Endodermal cell (in vitro differentiated cells): ENCODE data around the gene ANKAR. TPM values are rescaled to one million over a fixed set of nuclear protein-coding genes. Genes with fewer than 3 reads are reported as not detected.
A peak's percentile ranks its signal among the peaks of the same experiment; 100 is the strongest.

Source experiments
- DNase-seq: peaks from one replicate; pipeline ENCODE4 v3.0.0-alpha.2; 2017
- H3K27ac ChIP-seq: 2 replicates; pipeline ENCODE4 v1.5.1; 2013; ENCODE audit warnings: mild to moderate bottlenecking, low read depth, low read length, moderate library complexity
- H3K27me3 ChIP-seq: 2 replicates; pipeline ENCODE4 v1.6.1; 2013; ENCODE audit warnings: mild to moderate bottlenecking, low read length, moderate library complexity; ENCODE audit not compliant: insufficient read depth, control insufficient read depth, poor library complexity, severe bottlenecking
- H3K36me3 ChIP-seq: 2 replicates; pipeline ENCODE4 v1.7.0; 2013; ENCODE audit warnings: mild to moderate bottlenecking, low read length, moderate library complexity; ENCODE audit not compliant: control insufficient read depth, insufficient read depth
- H3K4me1 ChIP-seq: one replicate; pipeline ENCODE4 v1.7.0; 2013; ENCODE audit warnings: low read length; ENCODE audit not compliant: control insufficient read depth, insufficient read depth
- H3K4me3 ChIP-seq: 2 replicates; pipeline ENCODE4 v1.5.1; 2013; ENCODE audit warnings: mild to moderate bottlenecking, low read length, moderate library complexity
- H3K9ac ChIP-seq: 2 replicates; pipeline ENCODE4 v1.6.1; 2013; ENCODE audit warnings: mild to moderate bottlenecking, low read length, moderate library complexity; ENCODE audit not compliant: poor library complexity, severe bottlenecking; ENCODE audit errors: extremely low read depth
- H3K9me3 ChIP-seq: 2 replicates; pipeline ENCODE4 v1.6.1; 2013; ENCODE audit warnings: mild to moderate bottlenecking, low read length, moderate library complexity; ENCODE audit not compliant: control insufficient read depth
- H3K27ac Mint-ChIP-seq: 2 replicates; pipeline ENCODE4 v1.8.0; 2020; ENCODE audit warnings: mixed read lengths
- H3K27me3 Mint-ChIP-seq: 2 replicates; pipeline ENCODE4 v1.8.0; 2021; ENCODE audit warnings: mild to moderate bottlenecking, mixed read lengths; ENCODE audit not compliant: insufficient read depth
- H3K36me3 Mint-ChIP-seq: 2 replicates; pipeline ENCODE4 v1.8.0; 2020; ENCODE audit warnings: low read depth, mixed read lengths
- H3K4me1 Mint-ChIP-seq: 2 replicates; pipeline ENCODE4 v1.8.0; 2020; ENCODE audit warnings: mixed read lengths
- H3K4me3 Mint-ChIP-seq: 2 replicates; pipeline ENCODE4 v1.8.0; 2020; ENCODE audit warnings: mild to moderate bottlenecking, moderate library complexity, mixed read lengths
- H3K9me3 Mint-ChIP-seq: 2 replicates; pipeline ENCODE4 v1.8.0; 2020; ENCODE audit warnings: mild to moderate bottlenecking, mixed read lengths
- CTCF ChIP-seq: fragments of 200-600 bp; sonication (generic); conservative IDR thresholded peaks from 2 replicates; pipeline ENCODE4 v1.5.0; 2021; ENCODE audit warnings: antibody characterized with exemption, mild to moderate bottlenecking
- WGBS, 2 experiments: methylation state at CpG; one replicate each; pipeline versions ENCODE4 v1.1.5 to v1.1.7; 2013; ENCODE audit warnings: missing lambda C conversion rate in 2 of 2, mixed read lengths in 1 of 2; ENCODE audit not compliant: insufficient coverage in 1 of 2, insufficient read length in 1 of 2; 5-methylcytosine and 5-hydroxymethylcytosine counted together
- total RNA-seq, 2 donors: library from RNA; stranded (reverse); fragmentation: NEBNext Ultra II Directional in 1 of 2; extraction: Animal tissue kit (Norgen Biotek cat#: 25700) in 1 of 2; gene quantifications; 2 replicates in 1 of 2; 3 replicates in 1 of 2; pipeline ENCODE4 v1.2.1, GENCODE V29; 2021

The ANKAR gene
- total RNA-seq, 2 donors from 2014 or later = 4.3 to 7.4 TPM

DNA sequence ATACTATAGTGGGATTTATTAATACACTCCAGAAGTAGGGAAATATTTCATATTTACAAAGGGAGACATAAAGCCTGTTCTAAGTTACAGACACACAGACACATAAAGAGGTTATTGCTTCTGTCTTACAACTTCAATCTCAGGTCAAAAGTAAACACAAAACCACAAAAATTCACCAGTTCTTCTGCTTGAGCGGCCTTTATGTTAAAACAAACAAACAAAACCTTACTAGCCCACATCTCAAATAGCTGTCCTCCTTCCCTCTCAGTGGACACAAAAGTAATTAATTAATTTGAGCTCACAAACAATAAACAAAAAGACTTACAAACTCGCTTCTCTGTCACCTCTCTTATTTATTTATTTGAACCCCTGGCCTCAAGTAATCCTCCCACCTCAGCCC lies 14.7 kb upstream of the ANKAR start:
- H3K27ac Mint-ChIP-seq = no peak overlapping the region
- no peaks in the 10 kb centered on the region for H3K9me3 ChIP-seq
- no peaks in the 10 kb centered on the region for H3K27me3 ChIP-seq
- no peaks in the 10 kb centered on the region for H3K27me3 Mint-ChIP-seq
- H3K4me3 ChIP-seq = no peak overlapping the region
- peaks cover 5% of the 10 kb centered on the region for H3K36me3 Mint-ChIP-seq
- peaks cover 12% of the 10 kb centered on the region for H3K36me3 ChIP-seq
- WGBS, 2 experiments = 87 to 90% methylated on average over 2 of the region's 2 CpGs
- H3K4me1 Mint-ChIP-seq = peaks cover 25% of the 10 kb centered on the region
- peaks cover 19% of the 10 kb centered on the region for H3K4me1 ChIP-seq
- no peak overlapping the region for H3K9ac ChIP-seq
- H3K4me3 Mint-ChIP-seq = no peak overlapping the region
- peaks cover under 1% of the 10 kb centered on the region for H3K9me3 Mint-ChIP-seq
- no peak for TF ChIP-seq CTCF
- DNase-seq = no peak
- H3K27ac ChIP-seq = no peak overlapping the region

DNA sequence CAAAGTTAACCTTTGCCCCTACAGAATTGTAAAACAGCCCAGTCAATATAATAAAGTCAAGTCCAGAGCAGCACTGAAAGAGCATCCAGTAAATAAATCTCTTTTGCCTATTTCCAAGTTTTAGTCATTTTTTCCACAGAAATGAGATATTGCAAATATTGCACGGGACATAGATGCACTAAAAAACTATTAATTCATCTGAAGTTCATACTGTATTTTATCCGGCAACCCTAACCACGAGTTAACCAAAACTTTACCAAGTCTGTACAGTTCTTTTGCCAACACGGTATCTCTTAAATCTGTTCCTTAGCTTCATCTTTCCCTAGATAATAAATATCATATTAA lies 13.7 kb upstream of the ANKAR start:
- H3K27me3 Mint-ChIP-seq = no peaks in the 10 kb centered on the region
- 25 to 28% methylated on average over 4 of the region's 4 CpGs for WGBS, 2 experiments
- H3K36me3 ChIP-seq = peaks cover 15% of the 10 kb centered on the region
- no peaks in the 10 kb centered on the region for H3K9me3 ChIP-seq
- H3K27ac Mint-ChIP-seq = no peak overlapping the region
- H3K27ac ChIP-seq = no peak overlapping the region
- H3K9me3 Mint-ChIP-seq = no peaks in the 10 kb centered on the region
- no peak overlapping the region for H3K9ac ChIP-seq
- peaks cover 19% of the 10 kb centered on the region for H3K4me1 ChIP-seq
- no peak overlapping the region for H3K4me3 Mint-ChIP-seq
- no peak for DNase-seq
- no peak for TF ChIP-seq CTCF
- peaks cover 7% of the 10 kb centered on the region for H3K36me3 Mint-ChIP-seq
- H3K27me3 ChIP-seq = no peaks in the 10 kb centered on the region
- no peak overlapping the region for H3K4me3 ChIP-seq
- peaks cover 25% of the 10 kb centered on the region for H3K4me1 Mint-ChIP-seq

DNA sequence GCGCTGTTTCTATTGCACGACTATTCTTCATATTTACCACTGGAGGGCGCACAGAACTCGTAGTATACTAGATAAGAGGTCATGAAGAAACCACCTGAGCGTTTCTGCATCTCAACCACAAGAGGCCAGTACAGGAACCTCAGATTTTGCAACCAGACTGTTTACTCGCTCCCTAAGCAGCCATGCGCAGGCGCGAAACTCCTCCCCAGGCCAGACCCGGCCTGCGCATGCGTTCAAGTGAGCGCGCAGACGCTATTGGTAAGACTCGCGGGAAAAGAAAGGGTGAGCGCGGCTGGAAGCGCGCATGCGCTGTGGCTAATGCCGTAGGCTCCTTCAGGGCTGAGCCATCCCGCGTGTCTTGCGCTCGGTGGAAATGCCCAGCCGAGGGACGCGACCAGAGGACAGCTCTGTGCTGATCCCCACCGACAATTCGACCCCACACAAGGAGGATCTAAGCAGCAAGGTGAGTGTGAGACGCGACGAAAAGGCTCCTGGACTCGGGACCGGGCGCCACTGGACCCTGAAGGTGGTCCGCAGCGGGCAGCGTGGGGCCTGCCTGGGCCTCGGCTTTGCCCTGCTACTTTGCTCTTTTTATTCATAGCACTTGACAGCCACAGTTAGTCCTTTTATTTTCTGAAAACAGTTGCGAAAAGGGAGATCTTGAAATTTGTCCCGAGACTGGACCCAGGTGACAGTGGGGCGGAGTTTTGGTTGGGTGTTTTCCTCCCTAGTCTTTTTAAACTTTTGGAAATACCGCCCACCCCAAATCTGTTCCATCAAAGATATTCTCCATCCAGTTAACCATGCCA lies 13.1 kb upstream of the ANKAR start, which contains the start of gene ASNSD1:
TSS of gene ASNSD1 (plus strand) at position 312 of the 809 bp plus-strand sequence. CDS start 4,674 bp downstream, outside the sequence.
- no peaks in the 10 kb centered on the region for H3K27me3 Mint-ChIP-seq
- H3K4me1 Mint-ChIP-seq = peaks cover 25% of the 10 kb centered on the region
- WGBS, 2 experiments = 0% methylated on average over 29 to 46 of the region's 46 CpGs
- no peak within 1 kb of the TSS for H3K4me3 Mint-ChIP-seq
- H3K36me3 Mint-ChIP-seq = peaks cover 12% of the 10 kb centered on the region
- no peaks in the 10 kb centered on the region for H3K27me3 ChIP-seq
- H3K4me3 ChIP-seq = peak within 1 kb of the TSS; percentile 99
- DNase-seq = peak; percentile 99
- no peak within 1 kb of the TSS for H3K27ac ChIP-seq
- no peak within 1 kb of the TSS for H3K27ac Mint-ChIP-seq
- peaks cover 19% of the 10 kb centered on the region for H3K4me1 ChIP-seq
- H3K9ac ChIP-seq = peak within 1 kb of the TSS; percentile 93
- no peaks in the 10 kb centered on the region for H3K9me3 Mint-ChIP-seq
- peaks cover 21% of the 10 kb centered on the region for H3K36me3 ChIP-seq
- peak; percentile 98 for TF ChIP-seq CTCF
- H3K9me3 ChIP-seq = no peaks in the 10 kb centered on the region
